H9 (cell line): ENCODE results near the gene GPR156. TPM values are rescaled to one million over a fixed set of nuclear protein-coding genes. Genes with fewer than 3 reads are reported as not detected.

Experiments
- DNase-seq: peaks from one replicate; pipeline ENCODE4 v3.0.0-alpha.2; 2017
- H2AFZ ChIP-seq: one replicate; pipeline ENCODE4 v1.6.1; 2013; ENCODE audit warnings: mild to moderate bottlenecking, low read length, control low read depth, moderate library complexity
- H2AK5ac ChIP-seq: 2 replicates; pipeline ENCODE4 v1.6.1; 2013; ENCODE audit warnings: low read length, control low read depth, mixed read lengths; ENCODE audit not compliant: insufficient read length
- H2BK120ac ChIP-seq: one replicate; pipeline ENCODE4 v1.6.1; 2013; ENCODE audit warnings: low read depth, mild to moderate bottlenecking, low read length, control low read depth, inconsistent platforms; ENCODE audit not compliant: poor library complexity, severe bottlenecking
- H2BK12ac ChIP-seq: 2 replicates; pipeline ENCODE4 v1.6.1; 2013; ENCODE audit warnings: low read length, control low read depth, mixed read lengths, low read depth; ENCODE audit not compliant: insufficient read length
- H2BK15ac ChIP-seq: 2 replicates; pipeline ENCODE4 v1.6.1; 2013; ENCODE audit warnings: low read depth, low read length, control low read depth
- H2BK20ac ChIP-seq: one replicate; pipeline ENCODE4 v1.6.1; 2013; ENCODE audit warnings: low read depth, mild to moderate bottlenecking, low read length, control low read depth, inconsistent platforms; ENCODE audit not compliant: poor library complexity, severe bottlenecking
- H2BK5ac ChIP-seq: 2 replicates; pipeline ENCODE4 v1.6.1; 2013; ENCODE audit warnings: low read length, control low read depth, mixed read lengths; ENCODE audit not compliant: insufficient read length
- H3K14ac ChIP-seq: 2 replicates; pipeline ENCODE4 v1.6.1; 2013; ENCODE audit warnings: low read length, control low read depth; ENCODE audit not compliant: insufficient read depth
- H3K18ac ChIP-seq: 2 replicates; pipeline ENCODE4 v1.6.1; 2013; ENCODE audit warnings: low read depth, mild to moderate bottlenecking, mixed read lengths, low read length, control low read depth; ENCODE audit not compliant: insufficient read length
- H3K23ac ChIP-seq: 2 replicates; pipeline ENCODE4 v1.6.1; 2013; ENCODE audit warnings: low read length, control low read depth, mixed read lengths, low read depth; ENCODE audit not compliant: insufficient read length
- H3K23me2 ChIP-seq: 2 replicates; pipeline ENCODE4 v1.6.1; 2013; ENCODE audit warnings: low read depth, mild to moderate bottlenecking, mixed read lengths, low read length, control low read depth; ENCODE audit not compliant: insufficient read length, poor library complexity, severe bottlenecking
- H3K27ac ChIP-seq: 2 replicates; pipeline ENCODE4 v1.5.1; 2013; ENCODE audit warnings: low read length, control low read depth, mixed read lengths, low read depth; ENCODE audit not compliant: insufficient read length
- H3K27me3 ChIP-seq: 2 replicates; pipeline ENCODE4 v1.6.1; 2013; ENCODE audit warnings: low read length, control low read depth, inconsistent platforms; ENCODE audit not compliant: insufficient read depth
- H3K4ac ChIP-seq: 2 replicates; pipeline ENCODE4 v1.6.1; 2013; ENCODE audit warnings: low read depth, mild to moderate bottlenecking, control low read depth, inconsistent platforms, low read length, moderate library complexity
- H3K4me1 ChIP-seq: 2 replicates; pipeline ENCODE4 v1.6.1; 2013; ENCODE audit warnings: low read length, control low read depth, inconsistent platforms; ENCODE audit not compliant: insufficient read depth
- H3K4me2 ChIP-seq: 2 replicates; pipeline ENCODE4 v1.6.1; 2013; ENCODE audit warnings: low read length, control low read depth, mixed read lengths; ENCODE audit not compliant: insufficient read length, insufficient read depth
- H3K56ac ChIP-seq: 2 replicates; pipeline ENCODE4 v1.6.1; 2013; ENCODE audit warnings: low read depth, mild to moderate bottlenecking, mixed read lengths, low read length, control low read depth; ENCODE audit not compliant: insufficient read length
- H3K79me1 ChIP-seq: 2 replicates; pipeline ENCODE4 v1.6.1; 2013; ENCODE audit warnings: low read depth, mild to moderate bottlenecking, moderate library complexity, low read length, control low read depth, inconsistent platforms; ENCODE audit not compliant: insufficient read depth, poor library complexity, severe bottlenecking
- H3K79me2 ChIP-seq: 2 replicates; pipeline ENCODE4 v1.6.1; 2013; ENCODE audit warnings: low read length, control low read depth, inconsistent platforms; ENCODE audit not compliant: insufficient read depth
- H3K9ac ChIP-seq: 2 replicates; pipeline ENCODE4 v1.6.1; 2013; ENCODE audit warnings: low read length, control low read depth, mixed read lengths; ENCODE audit not compliant: insufficient read length; ENCODE audit errors: extremely low read depth
- H3K9me3 ChIP-seq: one replicate; pipeline ENCODE4 v1.6.1; 2013; ENCODE audit warnings: low read depth, low read length, inconsistent platforms; ENCODE audit not compliant: control insufficient read depth
- H3T11ph ChIP-seq: one replicate; pipeline ENCODE4 v1.6.1; 2013; ENCODE audit warnings: mild to moderate bottlenecking, low read length, control low read depth, inconsistent platforms
- H4K20me1 ChIP-seq: one replicate; pipeline ENCODE4 v1.6.1; 2013; ENCODE audit not compliant: control insufficient read depth, insufficient read length, insufficient read depth
- H4K5ac ChIP-seq: 2 replicates; pipeline ENCODE4 v1.6.1; 2013; ENCODE audit warnings: low read depth, mild to moderate bottlenecking, mixed read lengths, low read length, control low read depth; ENCODE audit not compliant: insufficient read length
- H4K8ac ChIP-seq: replicated peaks from 2 replicates; pipeline ENCODE4 v1.6.1; 2013; ENCODE audit warnings: low read length, control low read depth, mixed read lengths, low read depth; ENCODE audit not compliant: insufficient read length
- H4K91ac ChIP-seq: 2 replicates; pipeline ENCODE4 v1.6.1; 2013; ENCODE audit warnings: low read depth, mild to moderate bottlenecking, moderate library complexity, mixed read lengths, low read length, control low read depth; ENCODE audit not compliant: insufficient read length
- H3K27ac Mint-ChIP-seq, 3 experiments: 2 replicates in 2 of 3; 3 replicates in 1 of 3; pipeline ENCODE4 v1.8.0; 2020 to 2021; ENCODE audit warnings: mixed read lengths in 3 of 3, mild to moderate bottlenecking in 1 of 3, moderate library complexity in 1 of 3
- H3K27me3 Mint-ChIP-seq: 2 replicates; pipeline ENCODE4 v1.8.0; 2021; ENCODE audit warnings: low read depth, mild to moderate bottlenecking, moderate library complexity, mixed read lengths
- H3K36me3 Mint-ChIP-seq, 3 experiments: 2 replicates in 2 of 3; 3 replicates in 1 of 3; pipeline ENCODE4 v1.8.0; 2020 to 2021; ENCODE audit warnings: low read depth in 3 of 3, mixed read lengths in 3 of 3; ENCODE audit not compliant: insufficient read depth in 1 of 3
- H3K4me1 Mint-ChIP-seq, 2 experiments: 2 replicates each; pipeline ENCODE4 v1.8.0; 2020; ENCODE audit warnings: mixed read lengths in 2 of 2
- H3K4me3 Mint-ChIP-seq, 2 experiments: 2 replicates in 1 of 2; 3 replicates in 1 of 2; pipeline ENCODE4 v1.8.0; 2020 to 2021; ENCODE audit warnings: mild to moderate bottlenecking in 2 of 2, mixed read lengths in 2 of 2, moderate library complexity in 1 of 2
- H3K9me3 Mint-ChIP-seq, 2 experiments: 2 replicates in 1 of 2; 3 replicates in 1 of 2; pipeline ENCODE4 v1.8.0; 2020; ENCODE audit warnings: mild to moderate bottlenecking in 2 of 2, mixed read lengths in 2 of 2, moderate library complexity in 1 of 2
- CTCF ChIP-seq: fragments of 200-600 bp; sonication (generic); conservative IDR thresholded peaks from 3 replicates; pipeline ENCODE4 v1.8.0; 2021; ENCODE audit warnings: antibody characterized with exemption, mild to moderate bottlenecking
- WGBS: extraction: QIAGEN DNeasy Blood & Tissue Kit; methylation state at CpG from one replicate; pipeline ENCODE4 v1.1.7; 2013; ENCODE audit warnings: missing lambda C conversion rate, low lambda C conversion rate, mixed read lengths; ENCODE audit not compliant: insufficient read length; ENCODE audit errors: extremely low coverage; 5-methylcytosine and 5-hydroxymethylcytosine counted together
- total RNA-seq: library from RNA; stranded (reverse); gene quantifications from 2 replicates; pipeline ENCODE4 v1.2.1, GENCODE V29; 2021

GPR156 gene
- total RNA-seq, 1 experiment from 2014 or later: 1.8 TPM

GRCh38 chr3:120204338-120204737, 80.7 kb downstream of the GPR156 start:
- H3K4me3 Mint-ChIP-seq: no peak overlapping the region
- no peaks in the 10 kb centered on the region for H3K79me2 ChIP-seq
- H3K23ac ChIP-seq: no peak overlapping the region
- no peaks in the 10 kb centered on the region for H3K27me3 ChIP-seq
- no peak overlapping the region for H3K9ac ChIP-seq
- no CpG with 5 or more reads among the region's 5 CpGs for WGBS
- no peak for TF ChIP-seq CTCF
- no peaks in the 10 kb centered on the region; the same call in 1 of the 2 replicates for H3K4me1 ChIP-seq
- H2AFZ ChIP-seq: no peak overlapping the region
- H3K9me3 ChIP-seq: no peaks in the 10 kb centered on the region
- no peak overlapping the region for H2BK5ac ChIP-seq
- no peak overlapping the region for H3K4ac ChIP-seq
- no peaks in the 10 kb centered on the region for H3K23me2 ChIP-seq
- H3T11ph ChIP-seq: no peak overlapping the region
- H4K8ac ChIP-seq: no peak overlapping the region
- H4K20me1 ChIP-seq: no peaks in the 10 kb centered on the region
- no peak overlapping the region for H3K4me2 ChIP-seq
- no peaks in the 10 kb centered on the region for H3K27me3 Mint-ChIP-seq
- no peak overlapping the region for H3K18ac ChIP-seq
- H3K79me1 ChIP-seq: no peaks in the 10 kb centered on the region
- H3K36me3 Mint-ChIP-seq: no peaks in the 10 kb centered on the region
- no peak overlapping the region for H2BK20ac ChIP-seq
- H3K56ac ChIP-seq: no peak overlapping the region
- no peak overlapping the region for H4K5ac ChIP-seq
- no peak overlapping the region for H3K14ac ChIP-seq
- H2BK15ac ChIP-seq: no peak overlapping the region
- H3K27ac ChIP-seq: no peak overlapping the region
- H2BK120ac ChIP-seq: no peak overlapping the region
- peaks cover 2 to 5% of the 10 kb centered on the region in 2 experiments; a peak in 3 of 4 replicates for H3K4me1 Mint-ChIP-seq
- no peak overlapping the region; a peak in 1 of 7 replicates for H3K27ac Mint-ChIP-seq
- H2BK12ac ChIP-seq: no peak overlapping the region
- no peak overlapping the region for H4K91ac ChIP-seq
- H2AK5ac ChIP-seq: no peak overlapping the region
- no peak for DNase-seq
- no peaks in the 10 kb centered on the region for H3K9me3 Mint-ChIP-seq
